ENCODE results near the gene TMEM51. TPM values are rescaled to one million over a fixed set of nuclear protein-coding genes. Genes with fewer than 3 reads are reported as not detected.

The TMEM51 gene
- total RNA-seq, 4 donors from 2014 or later, result 17.7 to 32.9 (median 22.9) TPM

DNA sequence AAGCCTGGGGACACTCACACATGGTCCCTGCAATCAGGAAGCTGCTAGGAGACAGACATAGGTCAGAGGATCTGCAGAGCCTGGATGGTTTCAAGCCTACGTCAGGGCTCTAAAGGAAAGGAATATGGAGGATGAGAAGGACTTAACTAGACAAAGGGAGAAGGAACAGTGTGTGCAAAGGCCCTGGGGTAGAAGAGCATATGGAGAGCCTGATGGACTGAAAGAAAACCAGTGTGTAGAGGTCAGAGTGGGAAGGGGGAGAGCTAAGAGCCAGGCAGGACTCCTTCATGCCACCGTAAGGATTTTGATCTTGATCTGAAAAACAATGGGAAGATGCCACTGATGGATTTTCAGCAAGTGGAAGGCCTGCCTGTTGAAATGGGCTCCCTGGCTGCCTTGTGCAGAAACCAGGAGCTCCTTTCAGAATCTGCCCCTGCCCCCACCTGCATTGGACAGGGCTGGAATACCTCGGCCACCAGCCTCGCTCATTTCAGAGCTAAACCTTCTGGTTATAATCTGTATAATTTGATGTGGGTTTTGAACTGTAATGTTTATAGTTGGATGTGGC is 102.1 kb downstream of the TMEM51 start:
- H3K4me3 ChIP-seq, result no peak overlapping the region
- H3K27me3 ChIP-seq, result no peaks in the 10 kb centered on the region
- DNase-seq, result no peak
- no peak overlapping the region for H3K27ac ChIP-seq
- intact Hi-C loops (cut with DNase I; ENCODE audit: low total_unique reads), result no loop called here
- WGBS, 2 donors (ENCODE audit: low coverage in 1 of 2), result 92% methylated on average over 4 of the region's 4 CpGs; no CpG with 5 or more reads in 1 of the 2 donors
- in situ Hi-C loops (cut with MboI; ENCODE audit: low pct_ligation_motif_present in 1 of 4, low pct_unique_long_range_greater_than_20kb in 1 of 4, low sequenced_read_pairs in 3 of 4), result no loop called here
- H3K36me3 ChIP-seq, result no peaks in the 10 kb centered on the region
- no peak for TF ChIP-seq POLR2AphosphoS5 (IDR thresholded peaks at IDR 0.05)
- TF ChIP-seq CTCF (IDR thresholded peaks at IDR 0.05), result no peak
- TF ChIP-seq POLR2A (IDR thresholded peaks at IDR 0.05), result no peak
- no peak for TF ChIP-seq EP300 (IDR thresholded peaks at IDR 0.05; ENCODE audit: low read depth)
- H3K9me3 ChIP-seq, result no peaks in the 10 kb centered on the region
- peaks cover 0 to 22% (median 4%) of the 10 kb centered on the region in 4 donors for H3K4me1 ChIP-seq

DNA sequence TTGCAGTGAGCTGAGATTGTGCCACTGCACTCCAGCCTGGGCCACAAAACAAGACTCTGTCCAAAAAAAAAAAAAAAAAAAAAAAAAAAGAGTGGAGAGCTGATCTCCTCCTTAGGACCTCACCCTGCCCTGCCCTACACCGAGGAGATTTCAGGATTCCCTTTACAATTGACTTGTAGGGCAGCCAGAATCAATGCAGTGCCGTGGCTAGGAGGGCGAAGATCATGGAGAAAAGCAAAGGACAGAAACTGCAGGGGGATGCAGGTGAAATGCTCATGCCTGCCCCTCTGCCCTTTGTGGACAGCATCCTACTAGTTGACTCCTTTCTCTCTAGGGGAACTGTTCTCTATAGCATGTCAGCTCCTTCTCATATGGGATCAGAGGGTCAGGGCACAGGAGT is 103.0 kb downstream of the TMEM51 start:
- Histone ChIP-seq H3K27me3 (no peaks in the 10 kb centered on the region), H3K9me3 (no peaks in the 10 kb centered on the region), H3K4me3 (no peak overlapping the region), H3K4me1 (peaks cover 0 to 24% (median 7%) of the 10 kb centered on the region in 4 donors), H3K27ac (no peak overlapping the region), H3K36me3 (no peaks in the 10 kb centered on the region)
- WGBS, 2 donors (ENCODE audit: low coverage in 1 of 2), result 68 to 73% methylated on average over 3 of the region's 3 CpGs
- intact Hi-C loops (cut with DNase I; ENCODE audit: low total_unique reads), result no loop called here
- in situ Hi-C loops (cut with MboI; ENCODE audit: low pct_ligation_motif_present in 1 of 4, low pct_unique_long_range_greater_than_20kb in 1 of 4, low sequenced_read_pairs in 3 of 4), result no loop called here
- TF ChIP-seq POLR2A (IDR thresholded peaks at IDR 0.05) (no peak), EP300 (IDR thresholded peaks at IDR 0.05; ENCODE audit: low read depth) (no peak), CTCF (IDR thresholded peaks at IDR 0.05) (no peak), POLR2AphosphoS5 (IDR thresholded peaks at IDR 0.05) (no peak)
- DNase-seq, result no peak

- no peaks in the 10 kb centered on the region for H3K9me3 ChIP-seq
- H3K36me3 ChIP-seq, result no peaks in the 10 kb centered on the region
- DNase-seq, result no peak
- H3K27ac ChIP-seq, result no peak overlapping the region
- no peak for TF ChIP-seq EP300 (IDR thresholded peaks at IDR 0.05; ENCODE audit: low read depth)
- TF ChIP-seq CTCF (IDR thresholded peaks at IDR 0.05), result no peak
- TF ChIP-seq POLR2AphosphoS5 (IDR thresholded peaks at IDR 0.05), result no peak
- no peak for TF ChIP-seq POLR2A (IDR thresholded peaks at IDR 0.05)
- no peak overlapping the region for H3K4me3 ChIP-seq
- intact Hi-C loops (cut with DNase I; ENCODE audit: low total_unique reads) (no loop called here), in situ Hi-C loops (cut with MboI; ENCODE audit: low pct_ligation_motif_present in 1 of 4, low pct_unique_long_range_greater_than_20kb in 1 of 4, low sequenced_read_pairs in 3 of 4) (no loop called here)
- WGBS, 2 donors (ENCODE audit: low coverage in 1 of 2), result 85 to 91% methylated on average over 5 to 14 of the region's 14 CpGs
- no peaks in the 10 kb centered on the region for H3K27me3 ChIP-seq
- H3K4me1 ChIP-seq, result peaks cover 0 to 29% (median 11%) of the 10 kb centered on the region in 4 donors
Measured at GRCh38 chr1:15257309-15257708, 103.8 kb downstream of the TMEM51 start.

GRCh38 chr1:15258833-15259621 is 105.5 kb downstream of the TMEM51 start:
- no peaks in the 10 kb centered on the region for H3K9me3 ChIP-seq
- no peaks in the 10 kb centered on the region for H3K36me3 ChIP-seq
- intact Hi-C loops (cut with DNase I; ENCODE audit: low total_unique reads), result no loop called here
- 75 to 100% methylated on average over 1 to 13 of the region's 13 CpGs for WGBS, 2 donors (ENCODE audit: low coverage in 1 of 2)
- in situ Hi-C loops (cut with MboI; ENCODE audit: low pct_ligation_motif_present in 1 of 4, low pct_unique_long_range_greater_than_20kb in 1 of 4, low sequenced_read_pairs in 3 of 4), result no loop called here
- DNase-seq, result no peak
- no peak for TF ChIP-seq CTCF (IDR thresholded peaks at IDR 0.05)
- no peak overlapping the region for H3K4me3 ChIP-seq
- H3K27ac ChIP-seq, result peak overlapping the region; percentile 12 to 58 (median 31)
- H3K27me3 ChIP-seq, result no peaks in the 10 kb centered on the region
- H3K4me1 ChIP-seq, result peaks cover 0 to 29% (median 11%) of the 10 kb centered on the region in 4 donors

Measured in transverse colon (tissue), 4 donors.